Type B pancreatic cell (in vitro differentiated cells): ENCODE data around the gene DNAAF2. TPM values are rescaled to one million over a fixed set of nuclear protein-coding genes. Genes with fewer than 3 reads are reported as not detected.
"Not testable (repeated sequence)": the region's sequence is repeated elsewhere in the genome, so short reads cannot be mapped to it uniquely, and the experiment has no call there.

Experiments
- DNase-seq: peaks from one replicate; pipeline ENCODE4 v3.0.0; 2021; ENCODE audit warnings: mixed read lengths; ENCODE audit not compliant: unreplicated experiment; ENCODE audit errors: extremely low spot score
- H3K27ac Mint-ChIP-seq: 2 replicates; pipeline ENCODE4 v1.8.0; 2021; ENCODE audit warnings: mild to moderate bottlenecking, mixed read lengths
- H3K27me3 Mint-ChIP-seq: 2 replicates; pipeline ENCODE4 v1.8.0; 2021; ENCODE audit warnings: mixed read lengths
- H3K36me3 Mint-ChIP-seq: 2 replicates; pipeline ENCODE4 v1.8.0; 2021; ENCODE audit warnings: mixed read lengths
- H3K4me1 Mint-ChIP-seq: one replicate; pipeline ENCODE4 v1.8.0; 2021; ENCODE audit warnings: mixed read lengths; ENCODE audit not compliant: unreplicated experiment
- H3K4me3 Mint-ChIP-seq: 2 replicates; pipeline ENCODE4 v1.8.0; 2021; ENCODE audit warnings: mild to moderate bottlenecking, mixed read lengths
- H3K9me3 Mint-ChIP-seq: 2 replicates; pipeline ENCODE4 v1.8.0; 2021; ENCODE audit warnings: mixed read lengths
- CTCF ChIP-seq: fragments of 200-600 bp; sonication (generic); conservative IDR thresholded peaks from 2 replicates; pipeline ENCODE4 v1.5.0; 2021; ENCODE audit warnings: antibody characterized with exemption, mild to moderate bottlenecking
- total RNA-seq: library from RNA; stranded (reverse); gene quantifications from 2 replicates; pipeline ENCODE4 v1.2.1, GENCODE V29; 2021; ENCODE audit warnings: low replicate concordance

Gene DNAAF2
- total RNA-seq, 1 donor from 2014 or later, result 16.5 TPM

GRCh38 chr14:49619730-49620129 is 15.3 kb downstream of the DNAAF2 start:
- peaks cover 19% of the 10 kb centered on the region for H3K36me3 Mint-ChIP-seq
- no peak for DNase-seq
- peak overlapping the region; percentile 99 for H3K4me3 Mint-ChIP-seq
- H3K27ac Mint-ChIP-seq, result peak overlapping the region; percentile 100
- H3K9me3 Mint-ChIP-seq, result no peaks in the 10 kb centered on the region
- no peaks in the 10 kb centered on the region for H3K27me3 Mint-ChIP-seq
- peaks cover 31% of the 10 kb centered on the region for H3K4me1 Mint-ChIP-seq
- TF ChIP-seq CTCF, result no peak

- H3K9me3 Mint-ChIP-seq, H3K27me3 Mint-ChIP-seq, DNase-seq: not testable (repeated sequence)
- Mint-ChIP-seq H3K4me1 (peaks cover 31% of the 10 kb centered on the region), H3K4me3 (peak overlapping the region; percentile 99), H3K36me3 (peaks cover 20% of the 10 kb centered on the region), H3K27ac (peak overlapping the region; percentile 100)
Observed at GRCh38 chr14:49619273-49619672, 15.8 kb downstream of the DNAAF2 start.

- peak overlapping the region; percentile 100 for H3K27ac Mint-ChIP-seq
- no peaks in the 10 kb centered on the region for H3K9me3 Mint-ChIP-seq
- TF ChIP-seq CTCF, result no peak
- H3K36me3 Mint-ChIP-seq, result peaks cover 23% of the 10 kb centered on the region
- no peak for DNase-seq
- H3K4me3 Mint-ChIP-seq, result peak overlapping the region; percentile 11
- no peaks in the 10 kb centered on the region for H3K27me3 Mint-ChIP-seq
- H3K4me1 Mint-ChIP-seq, result peaks cover 27% of the 10 kb centered on the region
Observed at GRCh38 chr14:49617852-49618519, 17.1 kb downstream of the DNAAF2 start.

- Mint-ChIP-seq H3K9me3 (no peaks in the 10 kb centered on the region), H3K4me1 (peaks cover 22% of the 10 kb centered on the region), H3K27ac (no peak overlapping the region), H3K36me3 (peaks cover 23% of the 10 kb centered on the region), H3K4me3 (no peak overlapping the region), H3K27me3 (no peaks in the 10 kb centered on the region)
- TF ChIP-seq CTCF, result no peak
- DNase-seq, result no peak
Observed at GRCh38 chr14:49615776-49616175, 19.3 kb downstream of the DNAAF2 start.

- Mint-ChIP-seq H3K4me1 (peaks cover 22% of the 10 kb centered on the region), H3K36me3 (peaks cover 18% of the 10 kb centered on the region), H3K4me3 (no peak overlapping the region), H3K27me3 (no peaks in the 10 kb centered on the region), H3K9me3 (no peaks in the 10 kb centered on the region), H3K27ac (no peak overlapping the region)
- no peak for DNase-seq
- TF ChIP-seq CTCF, result no peak
Observed at GRCh38 chr14:49614196-49614595, 20.8 kb downstream of the DNAAF2 start.

GRCh38 chr14:49612671-49613070 is 22.4 kb downstream of the DNAAF2 start:
- Mint-ChIP-seq H3K27me3 (no peaks in the 10 kb centered on the region), H3K36me3 (peaks cover 13% of the 10 kb centered on the region), H3K27ac (no peak overlapping the region), H3K4me1 (peaks cover 11% of the 10 kb centered on the region), H3K9me3 (no peaks in the 10 kb centered on the region), H3K4me3 (no peak overlapping the region)
- no peak for DNase-seq
- no peak for TF ChIP-seq CTCF
